B cell (primary cell): ENCODE results near the gene ACOT11. TPM values are rescaled to one million over a fixed set of nuclear protein-coding genes. Genes with fewer than 3 reads are reported as not detected.

Experiments used
- ATAC-seq: fragments of 200-7000 bp; cut with Tn5 transposase; one replicate; pipeline ENCODE4 v1.10.0; 2021; ENCODE audit warnings: low read depth, mild to moderate bottlenecking, moderate number of reproducible peaks, moderate library complexity
- CTCF ChIA-PET: fragments of 350-600 bp; sonication (Branson Sonifier 250); formaldehyde crosslinking; loops from one replicate; lab custom pipeline; 2021; ENCODE audit warnings: antibody characterized with exemption, inconsistent platforms; lab: Charles Lee
- POLR2A ChIA-PET: fragments of 350-600 bp; sonication (Branson Sonifier 250); formaldehyde crosslinking; loops from one replicate; lab custom pipeline; 2021; ENCODE audit warnings: antibody characterized with exemption; lab: Charles Lee
- DNase-seq: peaks from one replicate; pipeline ENCODE4 v3.0.0; 2013
- H2AFZ ChIP-seq: 2 replicates; pipeline ENCODE4 v1.6.1; 2012; ENCODE audit warnings: mild to moderate bottlenecking, low read depth, low read length; ENCODE audit not compliant: insufficient read depth, poor library complexity, severe bottlenecking
- H3K27ac ChIP-seq, 2 donors: 1 replicate in 1 of 2; 2 replicates in 1 of 2; pipeline ENCODE4 v1.5.1; 2012 to 2013; ENCODE audit warnings: low read length in 2 of 2, mild to moderate bottlenecking in 2 of 2, moderate library complexity in 1 of 2
- H3K27me3 ChIP-seq, 4 experiments: fragments of 200-600 bp in 1 of 4; sonication (generic) in 1 of 4; replicated peaks in 1 of 4; 1 replicate in 2 of 4; 2 replicates in 2 of 4; pipeline versions ENCODE4 v1.6.1 to v1.7.0; 2013 to 2016; ENCODE audit warnings: low read length in 3 of 4, mild to moderate bottlenecking in 2 of 4, mixed read lengths in 1 of 4, moderate library complexity in 1 of 4; ENCODE audit not compliant: insufficient read depth in 4 of 4, control insufficient read depth in 3 of 4; ENCODE audit errors: control extremely low read depth in 1 of 4
- H3K36me3 ChIP-seq, 2 experiments: replicated peaks in 1 of 2; 1 replicate in 1 of 2; 2 replicates in 1 of 2; pipeline versions ENCODE4 v1.6.1 to v1.7.1; 2013; ENCODE audit warnings: low read length in 1 of 2; ENCODE audit not compliant: insufficient read depth in 2 of 2, control insufficient read depth in 1 of 2; ENCODE audit errors: control extremely low read depth in 1 of 2, extremely low read depth in 1 of 2
- H3K4me1 ChIP-seq, 2 donors: fragments of 200-600 bp in 1 of 2; sonication (generic) in 1 of 2; 1 replicate in 1 of 2; 2 replicates in 1 of 2; pipeline versions ENCODE4 v1.5.1 to v1.6.1; 2013 to 2017; ENCODE audit warnings: low read length in 2 of 2; ENCODE audit not compliant: control insufficient read depth in 2 of 2, insufficient read depth in 2 of 2
- H3K4me2 ChIP-seq: replicated peaks from 2 replicates; pipeline ENCODE3; 2012; ENCODE audit warnings: mild to moderate bottlenecking, low read depth, low read length; ENCODE audit not compliant: poor library complexity, severe bottlenecking
- H3K4me3 ChIP-seq, 5 experiments: fragments of 200-600 bp in 1 of 5; sonication (generic) in 1 of 5; 1 replicate in 3 of 5; 2 replicates in 2 of 5; pipeline versions ENCODE4 v1.5.1 to v1.7.0; 2011 to 2016; ENCODE audit warnings: low read length in 4 of 5, mild to moderate bottlenecking in 4 of 5, low read depth in 2 of 5, control low read depth in 1 of 5, moderate library complexity in 1 of 5; ENCODE audit not compliant: insufficient read depth in 1 of 5; ENCODE audit errors: control extremely low read depth in 1 of 5, extremely low read depth in 1 of 5
- H3K79me2 ChIP-seq: fragments of 200-600 bp; sonication (generic); one replicate; pipeline ENCODE4 v1.6.0; 2016; ENCODE audit warnings: low read length; ENCODE audit not compliant: control insufficient read depth, insufficient read depth
- H3K9ac ChIP-seq: fragments of 200-600 bp; sonication (generic); 2 replicates; pipeline ENCODE4 v1.6.1; 2017; ENCODE audit warnings: mild to moderate bottlenecking, low read length, moderate library complexity
- H3K9me3 ChIP-seq, 3 donors: one replicate each; pipeline versions ENCODE4 v1.6.1 to v1.7.1; 2013; ENCODE audit warnings: low read length in 2 of 3; ENCODE audit not compliant: control insufficient read depth in 2 of 3, insufficient read depth in 1 of 3; ENCODE audit errors: control extremely low read depth in 1 of 3
- H4K20me1 ChIP-seq: 2 replicates; pipeline ENCODE4 v1.6.0; 2012; ENCODE audit warnings: mild to moderate bottlenecking, low read length; ENCODE audit not compliant: insufficient read depth, control insufficient read depth, poor library complexity, severe bottlenecking
- H3K27ac Mint-ChIP-seq: one replicate; pipeline ENCODE4 v1.8.0; 2021; ENCODE audit warnings: mixed read lengths
- H3K27me3 Mint-ChIP-seq: one replicate; pipeline ENCODE4 v1.8.0; 2021; ENCODE audit warnings: mixed read lengths
- H3K4me1 Mint-ChIP-seq: one replicate; pipeline ENCODE4 v1.8.0; 2021; ENCODE audit warnings: mixed read lengths
- H3K4me3 Mint-ChIP-seq: one replicate; pipeline ENCODE4 v1.8.0; 2021; ENCODE audit warnings: mixed read lengths
- H3K9me3 Mint-ChIP-seq: one replicate; pipeline ENCODE4 v1.8.0; 2022; ENCODE audit warnings: mixed read lengths; ENCODE audit not compliant: insufficient read depth
- CTCF ChIP-seq: fragments of 200-600 bp; IDR thresholded peaks from one replicate; pipeline ENCODE4 v1.8.0; 2022; ENCODE audit warnings: antibody characterized with exemption, mild to moderate bottlenecking
- EZH2 ChIP-seq: IDR thresholded peaks from 2 replicates; pipeline ENCODE4 v1.6.1; 2012; ENCODE audit warnings: borderline replicate concordance, low read depth, mild to moderate bottlenecking, moderate library complexity, low read length; ENCODE audit not compliant: insufficient read depth, poor library complexity, severe bottlenecking
- WGBS: methylation state at CpG from one replicate; pipeline ENCODE4 v1.1.5; 2013; ENCODE audit warnings: missing lambda C conversion rate; ENCODE audit not compliant: insufficient coverage; 5-methylcytosine and 5-hydroxymethylcytosine counted together
- intact Hi-C: fragments of 100-400 bp; cut with micrococcal nuclease; formaldehyde crosslinking; loops from one replicate; pipeline ENCODE4 v1.10.0; 2022
- polyA plus RNA-seq: library from polyadenylated mRNA; depleted of rRNA; stranded (reverse); fragments of >200 nt; gene quantifications from 2 replicates; pipeline ENCODE4 v1.2.3, GENCODE V29; 2012
- total RNA-seq, 2 donors: library from RNA; stranded (reverse); fragments of 120-200 nt in 1 of 2; gene quantifications; 1 replicate in 1 of 2; 2 replicates in 1 of 2; pipeline versions ENCODE4 v1.2.3 to v1.2.4, GENCODE V29; 2013 to 2022

ACOT11 gene
- total and polyA plus RNA-seq, 2 donors (not counting 1 experiment from before 2014, with no cell fraction given), result 0.03 to 0.07 TPM

GRCh38 chr1:54516249-54516920, 31.6 kb upstream of the ACOT11 start:
- TF ChIP-seq CTCF, result no peak
- TF ChIP-seq EZH2, result no peak

GRCh38 chr1:54517496-54517895, 30.5 kb upstream of the ACOT11 start:
- no peaks in the 10 kb centered on the region for H3K9me3 ChIP-seq
- no peak overlapping the region for H3K27ac Mint-ChIP-seq
- H3K4me1 ChIP-seq, result no peaks in the 10 kb centered on the region
- 93% methylated on average over 2 of the region's 9 CpGs for WGBS
- no peak overlapping the region for H3K4me3 ChIP-seq
- no peak for DNase-seq
- no peak overlapping the region for H3K27ac ChIP-seq
- H3K4me3 Mint-ChIP-seq, result no peak overlapping the region
- no peak overlapping the region for H3K4me2 ChIP-seq
- ChIA-PET CTCF (no interaction called here), POLR2A (no interaction called here)
- no peak for ATAC-seq
- H2AFZ ChIP-seq, result no peak overlapping the region
- peaks cover 8% of the 10 kb centered on the region for H3K27me3 Mint-ChIP-seq
- H3K36me3 ChIP-seq, result no peaks in the 10 kb centered on the region
- no peaks in the 10 kb centered on the region for H3K4me1 Mint-ChIP-seq
- no peaks in the 10 kb centered on the region for H3K79me2 ChIP-seq
- intact Hi-C loops, result no loop called here
- H3K27me3 ChIP-seq, result no peaks in the 10 kb centered on the region
- H3K9ac ChIP-seq, result no peak overlapping the region
- H3K9me3 Mint-ChIP-seq, result no peaks in the 10 kb centered on the region
- no peak for TF ChIP-seq CTCF
- TF ChIP-seq EZH2, result no peak
- H4K20me1 ChIP-seq, result no peaks in the 10 kb centered on the region

More at GRCh38 chr1:54516249-54516920, 31.6 kb upstream of the ACOT11 start:
- no peak overlapping the region for H3K9ac ChIP-seq
- WGBS, result 87% methylated on average over 3 of the region's 4 CpGs
- Mint-ChIP-seq H3K27ac (no peak overlapping the region), H3K4me3 (no peak overlapping the region), H3K27me3 (peaks cover 8% of the 10 kb centered on the region), H3K4me1 (no peaks in the 10 kb centered on the region), H3K9me3 (no peaks in the 10 kb centered on the region)
- H3K4me2 ChIP-seq, result no peak overlapping the region
- peaks cover 0 to 5% (median 0%) of the 10 kb centered on the region in 3 donors for H3K9me3 ChIP-seq
- ATAC-seq, result no peak
- H4K20me1 ChIP-seq, result no peaks in the 10 kb centered on the region
- no peaks in the 10 kb centered on the region for H3K4me1 ChIP-seq
- no peak overlapping the region for H2AFZ ChIP-seq
- H3K4me3 ChIP-seq, result no peak overlapping the region
- no peaks in the 10 kb centered on the region for H3K27me3 ChIP-seq
- CTCF ChIA-PET, result no interaction called here
- no peak for DNase-seq
- H3K36me3 ChIP-seq, result no peaks in the 10 kb centered on the region
- no peaks in the 10 kb centered on the region for H3K79me2 ChIP-seq
- intact Hi-C loops, result no loop called here
- POLR2A ChIA-PET, result interaction anchor here (0.7 kb wide), 1 partner anchor 1763 kb away, joined by 3 read pairs; no protein-coding TSS in a partner anchor
- H3K27ac ChIP-seq, result no peak overlapping the region
